Suprapubic skin (tissue), 4 donors: ENCODE measurements around the gene FA2H. TPM values are rescaled to one million over a fixed set of nuclear protein-coding genes. Genes with fewer than 3 reads are reported as not detected.

Source experiments
- DNase-seq, 2 donors: peaks; one replicate each; pipeline ENCODE4 v3.0.0-alpha.2; 2019; ENCODE audit warnings: low spot score in 2 of 2
- H3K27ac ChIP-seq: fragments of 200-600 bp; sonication (generic); one replicate; pipeline ENCODE4 v1.5.1; 2019
- H3K27me3 ChIP-seq: fragments of 200-600 bp; sonication (generic); one replicate; pipeline ENCODE4 v1.5.1; 2019
- H3K36me3 ChIP-seq: fragments of 200-600 bp; sonication (generic); one replicate; pipeline ENCODE4 v1.5.1; 2019
- H3K4me1 ChIP-seq: fragments of 200-600 bp; sonication (generic); one replicate; pipeline ENCODE4 v1.5.1; 2019
- H3K4me3 ChIP-seq: fragments of 200-600 bp; sonication (generic); one replicate; pipeline ENCODE4 v1.5.1; 2019; ENCODE audit warnings: mild to moderate bottlenecking
- H3K9me3 ChIP-seq: fragments of 200-600 bp; sonication (generic); one replicate; pipeline ENCODE4 v1.5.1; 2019
- EP300 ChIP-seq: sonication (generic); formaldehyde crosslinking; IDR thresholded peaks from one replicate; pipeline ENCODE4 v1.6.1; 2017; ENCODE audit warnings: antibody characterized with exemption
- POLR2A ChIP-seq, 2 donors: fragments of 450-650 bp; IDR thresholded peaks; one replicate each; pipeline ENCODE4 v1.6.1; 2017; ENCODE audit warnings: antibody characterized with exemption in 2 of 2, mild to moderate bottlenecking in 2 of 2, moderate library complexity in 2 of 2
- POLR2AphosphoS5 ChIP-seq, 3 donors: sonication (generic); formaldehyde crosslinking; IDR thresholded peaks; one replicate each; pipeline ENCODE4 v1.6.1; 2017; ENCODE audit warnings: antibody characterized with exemption in 3 of 3
- WGBS: methylation state at CpG from one replicate; pipeline ENCODE4 v1.1.5; 2018; 5-methylcytosine and 5-hydroxymethylcytosine counted together
- total RNA-seq, 4 donors: library from RNA; depleted of rRNA; stranded (reverse); fragments of >200 nt; gene quantifications; one replicate each; pipeline ENCODE4 v1.1.0, GENCODE V29; 2016
- TF ChIP-seq, protein P1 (sequence below), 2 donors: fragments of 200-600 bp in 1 of 2; fragments of 450-650 bp in 1 of 2; sonication (generic) in 1 of 2; IDR thresholded peaks; one replicate each; pipeline ENCODE4 v1.5.1; 2016 to 2019; ENCODE audit warnings: antibody characterized with exemption in 2 of 2, mild to moderate bottlenecking in 1 of 2, moderate library complexity in 1 of 2

The FA2H gene
- total RNA-seq, 4 donors from 2014 or later = 6.8 to 11.3 (median 8.8) TPM

DNA sequence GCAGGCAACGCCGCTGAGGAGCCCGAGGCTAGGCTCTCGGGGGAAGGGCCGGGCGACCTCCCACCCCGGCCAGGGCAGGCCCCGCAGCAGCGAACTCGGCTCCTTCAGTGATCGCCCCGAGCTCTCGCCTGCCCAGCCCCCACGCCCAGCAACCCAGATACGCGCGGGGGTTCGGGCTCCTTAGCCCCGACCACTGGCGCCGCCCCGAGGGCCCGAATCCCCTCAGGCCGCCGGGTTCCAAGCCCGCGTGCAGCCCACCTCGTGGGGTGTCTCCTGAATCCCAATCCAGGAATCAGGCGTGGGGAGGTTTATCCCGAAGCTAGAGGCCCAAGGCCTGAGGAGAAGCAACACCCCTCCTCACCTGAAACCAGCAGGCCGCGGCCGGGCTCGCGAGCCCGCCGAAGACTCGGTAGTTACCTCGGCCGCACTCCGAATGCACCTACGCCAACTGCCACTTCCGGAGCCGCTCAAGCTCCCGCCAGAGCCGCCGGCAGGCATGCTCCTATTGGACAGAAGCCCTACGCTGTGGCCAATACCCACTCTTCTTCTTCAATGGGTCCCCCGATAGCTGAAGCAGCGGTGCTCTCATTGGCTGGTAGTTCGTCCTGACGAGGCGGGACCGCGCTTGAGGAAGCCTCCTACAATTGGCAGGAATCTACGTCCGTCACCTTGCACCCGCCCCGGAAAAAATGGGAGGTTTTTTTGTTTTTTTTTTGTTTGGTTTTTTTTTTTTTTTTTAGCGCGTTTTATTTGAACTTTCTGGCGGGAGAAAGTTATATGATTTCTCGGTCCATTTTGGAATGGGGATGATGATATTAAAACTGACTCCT, 108.0 kb downstream of the FA2H start, which contains the start of gene RFWD3:
Gene RFWD3 (minus strand): TSS at position 453 of the 830 bp plus-strand sequence. CDS start 5,428 bp downstream, outside the sequence.
- Histone ChIP-seq H3K36me3 (peaks cover 19% of the 10 kb centered on the region), H3K4me3 (peak within 1 kb of the TSS; percentile 84), H3K9me3 (no peaks in the 10 kb centered on the region), H3K27ac (peak within 1 kb of the TSS; percentile 76), H3K27me3 (no peaks in the 10 kb centered on the region), H3K4me1 (peaks cover 16% of the 10 kb centered on the region)
- DNase-seq = peak; percentile 99
- under 1% methylated on average over 27 of the region's 63 CpGs for WGBS
- TF ChIP-seq POLR2A (IDR thresholded peaks at IDR 0.05) (no peak), POLR2AphosphoS5 (IDR thresholded peaks at IDR 0.05) (peak in 1 of 3 donors; percentile 44)

DNA sequence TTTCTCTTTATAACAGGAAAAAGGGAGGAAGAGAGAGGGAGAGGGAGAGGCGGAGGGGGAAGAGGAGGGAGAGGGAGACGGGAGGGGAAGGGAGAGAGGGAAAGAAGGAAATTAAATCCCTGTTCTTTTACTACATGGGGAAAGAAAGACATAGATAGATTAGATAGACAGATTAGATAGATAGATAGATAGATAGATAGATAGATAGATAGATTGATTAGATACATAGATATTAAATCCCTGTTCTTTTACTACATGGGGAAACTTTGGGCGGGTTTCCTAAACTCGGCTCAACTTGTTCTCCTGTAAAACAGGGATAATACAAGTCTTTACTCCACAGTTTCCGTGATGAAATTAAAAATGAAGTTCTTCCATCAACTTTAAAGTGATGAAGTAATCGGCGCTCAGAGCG, 108.6 kb downstream of the FA2H start:
- Histone ChIP-seq H3K9me3 (no peaks in the 10 kb centered on the region), H3K4me3 (peak overlapping the region; percentile 84), H3K27me3 (no peaks in the 10 kb centered on the region), H3K27ac (peak overlapping the region; percentile 76), H3K36me3 (peaks cover 19% of the 10 kb centered on the region), H3K4me1 (peaks cover 22% of the 10 kb centered on the region)
- DNase-seq = no peak
- WGBS = 5% methylated on average over 8 of the region's 8 CpGs
- TF ChIP-seq POLR2A (IDR thresholded peaks at IDR 0.05) = no peak
- TF ChIP-seq EP300 = no peak
- TF ChIP-seq POLR2AphosphoS5 (IDR thresholded peaks at IDR 0.05) = no peak
- TF ChIP-seq, protein P1, sequence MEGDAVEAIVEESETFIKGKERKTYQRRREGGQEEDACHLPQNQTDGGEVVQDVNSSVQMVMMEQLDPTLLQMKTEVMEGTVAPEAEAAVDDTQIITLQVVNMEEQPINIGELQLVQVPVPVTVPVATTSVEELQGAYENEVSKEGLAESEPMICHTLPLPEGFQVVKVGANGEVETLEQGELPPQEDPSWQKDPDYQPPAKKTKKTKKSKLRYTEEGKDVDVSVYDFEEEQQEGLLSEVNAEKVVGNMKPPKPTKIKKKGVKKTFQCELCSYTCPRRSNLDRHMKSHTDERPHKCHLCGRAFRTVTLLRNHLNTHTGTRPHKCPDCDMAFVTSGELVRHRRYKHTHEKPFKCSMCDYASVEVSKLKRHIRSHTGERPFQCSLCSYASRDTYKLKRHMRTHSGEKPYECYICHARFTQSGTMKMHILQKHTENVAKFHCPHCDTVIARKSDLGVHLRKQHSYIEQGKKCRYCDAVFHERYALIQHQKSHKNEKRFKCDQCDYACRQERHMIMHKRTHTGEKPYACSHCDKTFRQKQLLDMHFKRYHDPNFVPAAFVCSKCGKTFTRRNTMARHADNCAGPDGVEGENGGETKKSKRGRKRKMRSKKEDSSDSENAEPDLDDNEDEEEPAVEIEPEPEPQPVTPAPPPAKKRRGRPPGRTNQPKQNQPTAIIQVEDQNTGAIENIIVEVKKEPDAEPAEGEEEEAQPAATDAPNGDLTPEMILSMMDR (IDR thresholded peaks at IDR 0.05) = no peak

Other genes starting within 250 kb of the FA2H start
- 100 to 1,000 TPM in 1 of 4 donors, 10 to 100 TPM in 3; 62.5 to 160 (median 89.6) TPM for gene GLG1, start 167.7 kb downstream of the FA2H start, total RNA-seq
- 10 to 100 TPM; 22.6 to 31.1 (median 29.8) TPM for gene RFWD3, start 107.9 kb downstream of the FA2H start, total RNA-seq
- gene MLKL, start 74.0 kb downstream of the FA2H start, total RNA-seq = 10 to 100 TPM in 1 of 4 donors, 1 to 10 TPM in 3; 3.1 to 12.0 (median 7.0) TPM
- gene WDR59, start 210.3 kb upstream of the FA2H start, total RNA-seq = 100 to 1,000 TPM in 1 of 4 donors, 10 to 100 TPM in 3; 26.2 to 153 (median 59.1) TPM
- gene ZNRF1, start 224.2 kb upstream of the FA2H start, total RNA-seq = 10 to 100 TPM; 13.0 to 16.7 (median 15.8) TPM